Stimulated activated CD4-positive, alpha-beta T cell treated with anti-CD3 and anti-CD28 coated beads, Interleukin-4, amount 100 ng/mL, for 48 hours (primary cell): Measurements from ENCODE around the gene CCBE1.

Source experiments
- DNase-seq, 2 donors: peaks; one replicate each; pipeline ENCODE4 v3.0.0-alpha.2; 2020; ENCODE audit warnings: low read depth in 2 of 2

The CCBE1 gene

GRCh38 chr18:59498506-59499086, 198.6 kb downstream of the CCBE1 start:
- no peak for DNase-seq

- DNase-seq: no peak
Measured at GRCh38 chr18:59492756-59493421, 204.3 kb downstream of the CCBE1 start.

- DNase-seq: no peak
Measured at GRCh38 chr18:59488899-59489298, 208.3 kb downstream of the CCBE1 start.

GRCh38 chr18:59485382-59485781, 211.8 kb downstream of the CCBE1 start:
- DNase-seq: no peak

- DNase-seq: no peak
Measured at GRCh38 chr18:59484561-59485328, 212.5 kb downstream of the CCBE1 start.

- DNase-seq: no peak
Measured at GRCh38 chr18:59484131-59484530, 213.1 kb downstream of the CCBE1 start.

GRCh38 chr18:59481436-59481835, 215.8 kb downstream of the CCBE1 start:
- DNase-seq: no peak

GRCh38 chr18:59479776-59480175, 217.4 kb downstream of the CCBE1 start:
- DNase-seq: no peak

GRCh38 chr18:59478591-59478990, 218.6 kb downstream of the CCBE1 start:
- no peak for DNase-seq

GRCh38 chr18:59477849-59478248, 219.4 kb downstream of the CCBE1 start:
- no peak for DNase-seq

GRCh38 chr18:59470561-59471121, 226.6 kb downstream of the CCBE1 start:
- DNase-seq: no peak

- DNase-seq: no peak
Measured at GRCh38 chr18:59469463-59470180, 227.6 kb downstream of the CCBE1 start.

- DNase-seq: no peak
Measured at GRCh38 chr18:59468821-59469220, 228.4 kb downstream of the CCBE1 start.

GRCh38 chr18:59467497-59467896, 229.7 kb downstream of the CCBE1 start:
- DNase-seq: no peak

GRCh38 chr18:59466980-59467379, 230.2 kb downstream of the CCBE1 start:
- no peak for DNase-seq

GRCh38 chr18:59464486-59464885, 232.7 kb downstream of the CCBE1 start:
- DNase-seq: no peak

- DNase-seq: no peak
Measured at GRCh38 chr18:59461171-59461570, 236.1 kb downstream of the CCBE1 start.

- no peak for DNase-seq
Measured at GRCh38 chr18:59460072-59460420, 237.2 kb downstream of the CCBE1 start.

- no peak for DNase-seq
Measured at GRCh38 chr18:59459369-59460071, 237.7 kb downstream of the CCBE1 start.

GRCh38 chr18:59458575-59458974, 238.6 kb downstream of the CCBE1 start:
- no peak for DNase-seq

- DNase-seq: no peak
Measured at GRCh38 chr18:59456657-59457056, 240.6 kb downstream of the CCBE1 start.
